Stimulated activated CD4-positive, alpha-beta T cell treated with anti-CD3 and anti-CD28 coated beads, Interleukin-4, amount 100 ng/mL, for 1 hour (primary cell): ENCODE results near the gene FAM133A.

Experiments used
- DNase-seq: peaks from one replicate; pipeline ENCODE4 v3.0.0-alpha.2; 2020

The FAM133A gene

GRCh38 chrX:93673869-93674271 lies at the start of gene FAM133A:
FAM133A (plus strand) TSS chrX:93674206; CDS start chrX:93709420, 35,214 bp downstream.
- DNase-seq, result no peak

- DNase-seq, result no peak
Measured at GRCh38 chrX:93637591-93637990, 36.4 kb upstream of the FAM133A start.

- no peak for DNase-seq
Measured at GRCh38 chrX:93649381-93649780, 24.6 kb upstream of the FAM133A start.

- no peak for DNase-seq
Measured at GRCh38 chrX:93660575-93660974, 13.4 kb upstream of the FAM133A start.

- DNase-seq, result peak; percentile 62
Measured at GRCh38 chrX:93673056-93673868, 744 bp upstream of the FAM133A start, which contains the start of gene NAP1L3. NAP1L3 (minus strand) TSS chrX:93673578; CDS start chrX:93673304, 274 bp downstream.

- DNase-seq, result no peak
Measured at GRCh38 chrX:93695981-93696380, 22.0 kb downstream of the FAM133A start.

GRCh38 chrX:93703701-93704100 lies 29.7 kb downstream of the FAM133A start:
- no peak for DNase-seq

- no peak for DNase-seq
Measured at GRCh38 chrX:93711076-93711475, 37.1 kb downstream of the FAM133A start.

GRCh38 chrX:93741811-93742210 lies 67.8 kb downstream of the FAM133A start:
- DNase-seq, result no peak

GRCh38 chrX:93760163-93760562 lies 86.2 kb downstream of the FAM133A start:
- DNase-seq, result no peak
